GM19324 (cell line): ENCODE results near the gene DNAJA3.

ENCODE experiments used
- ATAC-seq: cut with Tn5 transposase; IDR thresholded peaks from one replicate; pipeline ENCODE4 v1.9.1; 2021; ENCODE audit warnings: mild to moderate bottlenecking, moderate library complexity; ENCODE audit not compliant: unreplicated experiment, low FRiP score

The DNAJA3 gene

GRCh38 chr16:4404247-4404966 lies 21.3 kb upstream of the DNAJA3 start:
- no peak for ATAC-seq

GRCh38 chr16:4404967-4405696 lies 20.5 kb upstream of the DNAJA3 start:
- ATAC-seq, result no peak

GRCh38 chr16:4407543-4408322 lies 17.9 kb upstream of the DNAJA3 start:
- ATAC-seq, result no peak

- no peak for ATAC-seq
Observed at GRCh38 chr16:4408323-4408690, 17.4 kb upstream of the DNAJA3 start.

- ATAC-seq, result no peak
Observed at GRCh38 chr16:4409081-4409932, 16.4 kb upstream of the DNAJA3 start.

- ATAC-seq, result no peak
Observed at GRCh38 chr16:4410335-4411075, 15.2 kb upstream of the DNAJA3 start.

- no peak for ATAC-seq
Observed at GRCh38 chr16:4411684-4412083, 14.0 kb upstream of the DNAJA3 start.

- ATAC-seq, result no peak
Observed at GRCh38 chr16:4412159-4412558, 13.5 kb upstream of the DNAJA3 start.

GRCh38 chr16:4412854-4413253 lies 12.8 kb upstream of the DNAJA3 start:
- ATAC-seq, result no peak

- peak; percentile 46 for ATAC-seq
Observed at GRCh38 chr16:4414187-4414917, 11.3 kb upstream of the DNAJA3 start.

- peak; percentile 12 for ATAC-seq
Observed at GRCh38 chr16:4415538-4416199, 10.0 kb upstream of the DNAJA3 start.

GRCh38 chr16:4416200-4417032 lies 9.3 kb upstream of the DNAJA3 start, which contains the start of gene CORO7:
Gene CORO7, minus strand, starts transcription at chr16:4416596. Its CDS starts 78 bp downstream, at chr16:4416518.
- peak; percentile 86 for ATAC-seq

- ATAC-seq, result no peak
Observed at GRCh38 chr16:4419402-4419959, 6.2 kb upstream of the DNAJA3 start.

GRCh38 chr16:4420505-4421105 lies 5.1 kb upstream of the DNAJA3 start:
- no peak for ATAC-seq

GRCh38 chr16:4426021-4426684 lies 485 bp downstream of the DNAJA3 start:
- ATAC-seq, result peak; percentile 35

GRCh38 chr16:4426722-4427372 lies 1.2 kb downstream of the DNAJA3 start:
- no peak for ATAC-seq
